Coronary artery (tissue), 2 donors: Measurements from ENCODE around the gene CSNK1A1L.
A peak's percentile ranks its signal among the peaks of the same experiment; 100 is the strongest.

Source experiments
- DNase-seq: peaks from one replicate; pipeline ENCODE4 v3.0.0-alpha.2; 2017; ENCODE audit warnings: low spot score
- H3K27ac ChIP-seq, 2 donors: fragments of 200-600 bp; sonication (generic); one replicate each; pipeline ENCODE4 v1.5.1; 2016 to 2019
- H3K4me3 ChIP-seq: fragments of 200-600 bp; sonication (generic); 2 replicates; pipeline ENCODE4 v1.5.1; 2016; ENCODE audit warnings: mild to moderate bottlenecking, moderate library complexity
- CTCF ChIP-seq: fragments of 200-600 bp; sonication (generic); IDR thresholded peaks from one replicate; pipeline ENCODE4 v1.5.1; 2019; ENCODE audit warnings: antibody characterized with exemption

The CSNK1A1L gene

DNA sequence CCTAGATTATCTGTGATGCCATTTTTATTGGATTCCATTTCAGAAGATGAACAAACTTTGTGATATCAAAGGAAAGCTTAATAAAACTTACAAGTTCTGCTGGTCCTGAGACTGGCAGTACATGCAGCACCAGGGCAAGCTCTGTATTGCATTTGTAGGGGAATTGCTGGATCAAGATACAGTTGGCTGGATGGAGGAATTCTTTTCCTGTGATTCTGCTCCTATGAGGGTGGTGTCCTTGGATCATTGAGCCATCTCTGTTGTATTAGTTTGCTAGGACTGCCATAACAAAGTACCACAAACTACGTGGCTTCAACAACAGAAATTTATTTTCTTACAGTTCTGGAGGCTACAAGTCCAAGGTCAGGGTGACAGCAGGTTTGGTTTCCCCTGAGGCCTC, 33.9 kb upstream of the CSNK1A1L start:
- no peak for TF ChIP-seq CTCF
- Histone ChIP-seq H3K4me3 (no peak overlapping the region), H3K27ac (peak overlapping the region in 1 of 2 donors; percentile 5)
- no peak for DNase-seq

DNA sequence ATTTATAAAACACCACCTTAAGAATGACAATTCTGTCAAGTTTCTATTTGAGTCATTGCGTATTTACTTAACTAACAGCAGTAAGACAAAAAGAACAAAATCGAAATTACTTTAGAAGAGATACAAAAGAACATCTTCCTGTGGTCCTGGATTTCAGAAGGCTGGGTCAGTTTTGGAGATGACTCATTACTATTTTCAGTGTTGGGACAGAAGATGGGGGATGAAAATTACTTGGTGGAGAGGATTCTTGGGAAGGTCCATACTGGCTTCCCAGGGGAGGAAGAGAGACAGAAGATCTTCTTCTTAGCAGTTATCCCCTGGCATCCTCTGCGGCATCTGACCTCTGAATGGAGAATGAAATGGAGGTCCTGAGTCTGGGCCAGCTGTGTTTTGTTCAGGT, 33.5 kb upstream of the CSNK1A1L start:
- peak overlapping the region in 1 of 2 donors; percentile 5 for H3K27ac ChIP-seq
- H3K4me3 ChIP-seq: no peak overlapping the region
- DNase-seq: no peak
- no peak for TF ChIP-seq CTCF

DNA sequence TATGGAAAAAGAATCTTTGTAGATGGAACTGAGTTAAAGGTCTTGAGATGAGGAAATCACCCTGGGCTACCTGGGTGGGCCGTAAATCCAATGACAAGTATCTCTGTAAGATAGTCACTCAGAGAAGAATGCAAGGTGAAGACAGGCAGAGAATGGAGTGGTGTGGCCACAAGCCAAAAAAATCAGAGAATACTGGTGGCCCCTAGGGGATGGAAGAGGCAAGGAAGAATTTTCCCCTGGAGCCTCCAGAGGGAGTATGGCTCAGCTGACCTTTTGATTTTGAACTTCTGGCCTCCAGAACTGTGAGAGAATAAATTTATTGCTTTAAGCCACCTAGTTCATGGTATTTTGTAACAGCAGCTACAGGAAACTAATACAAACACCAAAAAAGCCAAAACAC, 32.7 kb upstream of the CSNK1A1L start:
- Histone ChIP-seq H3K27ac (no peak overlapping the region), H3K4me3 (no peak overlapping the region)
- no peak for TF ChIP-seq CTCF
- DNase-seq: no peak

DNA sequence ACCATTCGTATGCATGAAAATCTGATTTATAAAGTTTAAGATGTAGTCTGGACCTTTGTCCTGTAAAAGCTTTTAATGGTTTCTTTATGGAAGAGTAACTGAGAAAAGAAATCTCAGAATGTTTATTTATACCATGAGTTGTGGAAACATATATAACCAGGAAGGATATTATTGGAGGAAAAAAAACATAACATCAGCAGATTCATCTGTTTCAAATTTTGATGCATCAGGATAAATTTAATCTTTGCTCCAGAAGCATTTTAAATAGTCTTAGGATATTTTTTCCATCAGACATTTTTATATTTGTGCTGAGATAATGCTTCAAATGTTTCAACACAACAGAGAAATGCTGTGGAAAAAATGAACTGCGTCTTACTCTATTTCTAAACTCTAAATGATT, 31.2 kb upstream of the CSNK1A1L start:
- H3K4me3 ChIP-seq: no peak overlapping the region
- H3K27ac ChIP-seq: no peak overlapping the region
- TF ChIP-seq CTCF: no peak

DNA sequence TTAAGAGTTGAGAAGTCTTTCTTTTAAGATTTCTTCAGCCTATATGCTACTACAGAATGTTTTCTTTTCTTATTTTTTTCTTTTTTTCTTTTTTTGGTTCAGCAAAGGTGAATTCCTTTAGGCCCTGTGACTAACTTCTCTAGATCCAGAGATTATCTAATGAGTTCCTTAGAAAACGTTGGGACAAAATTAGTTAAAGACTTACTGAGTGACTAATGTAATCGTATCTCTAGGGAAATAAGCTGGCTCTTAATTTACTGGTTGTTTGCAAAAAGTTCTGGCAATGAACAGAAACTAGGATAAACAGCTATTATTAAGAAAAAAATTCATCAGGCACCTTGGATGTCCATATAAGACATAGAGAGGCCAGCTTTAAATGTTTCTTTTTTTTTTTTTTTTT, 30.7 kb upstream of the CSNK1A1L start:
- no peak overlapping the region for H3K4me3 ChIP-seq
- no peak for DNase-seq
- H3K27ac ChIP-seq: no peak overlapping the region
- no peak for TF ChIP-seq CTCF

More for the DNA sequence above, 31.2 kb upstream of the CSNK1A1L start:
- no peak for DNase-seq

GRCh38 chr13:37134411-37135041, 29.1 kb upstream of the CSNK1A1L start:
- Histone ChIP-seq H3K4me3 (no peak overlapping the region), H3K27ac (no peak overlapping the region)
- no peak for DNase-seq
- TF ChIP-seq CTCF: no peak

- no peak for DNase-seq
- H3K4me3 ChIP-seq: no peak overlapping the region
- no peak for TF ChIP-seq CTCF
- H3K27ac ChIP-seq: no peak overlapping the region
These were observed 26.7 kb upstream of the CSNK1A1L start for GRCh38 chr13:37132211-37132610.
